GM18526 (cell line): ENCODE data around the gene IFIT5.

Experiments
- POLR2A ChIP-seq: IDR thresholded peaks from 3 replicates; pipeline ENCODE4 v1.6.1; 2011; ENCODE audit not compliant: insufficient read length; ENCODE audit errors: extremely low read depth

Gene IFIT5

GRCh38 chr10:89388806-89389205 lies 25.6 kb upstream of the IFIT5 start:
- no peak for TF ChIP-seq POLR2A

- no peak for TF ChIP-seq POLR2A
These were observed 25.1 kb upstream of the IFIT5 start for GRCh38 chr10:89389254-89389653.

GRCh38 chr10:89390476-89391225 lies 23.7 kb upstream of the IFIT5 start:
- TF ChIP-seq POLR2A = no peak

GRCh38 chr10:89391907-89392756 lies 22.2 kb upstream of the IFIT5 start, which contains the start of gene IFIT1:
Gene IFIT1 (plus strand): TSS chr10:89392623. CDS start chr10:89392713, 90 bp downstream.
- peak; percentile 78 for TF ChIP-seq POLR2A

- no peak for TF ChIP-seq POLR2A
These were observed 21.4 kb upstream of the IFIT5 start for GRCh38 chr10:89392974-89393373.

GRCh38 chr10:89393898-89394297 lies 20.5 kb upstream of the IFIT5 start:
- no peak for TF ChIP-seq POLR2A

GRCh38 chr10:89395141-89395540 lies 19.2 kb upstream of the IFIT5 start:
- no peak for TF ChIP-seq POLR2A

GRCh38 chr10:89398003-89398749 lies 16.2 kb upstream of the IFIT5 start:
- TF ChIP-seq POLR2A = no peak

- TF ChIP-seq POLR2A = no peak
These were observed 14.4 kb upstream of the IFIT5 start for GRCh38 chr10:89399956-89400355.

GRCh38 chr10:89403043-89403442 lies 11.3 kb upstream of the IFIT5 start:
- no peak for TF ChIP-seq POLR2A

- TF ChIP-seq POLR2A = no peak
These were observed 10.0 kb upstream of the IFIT5 start for GRCh38 chr10:89404104-89405047.

- no peak for TF ChIP-seq POLR2A
These were observed 913 bp upstream of the IFIT5 start for GRCh38 chr10:89413398-89413912.

GRCh38 chr10:89414879-89415821 lies 782 bp downstream of the IFIT5 start:
- no peak for TF ChIP-seq POLR2A
